Thoracic aorta (tissue), 2 donors: ENCODE measurements around the gene GALNT17. TPM values are rescaled to one million over a fixed set of nuclear protein-coding genes. Genes with fewer than 3 reads are reported as not detected.

ENCODE experiments used
- ATAC-seq: fragments of 150-250 bp; one replicate; pipeline ENCODE4 v1.8.0; 2017; ENCODE audit warnings: low read depth; ENCODE audit not compliant: insufficient number of reproducible peaks, low FRiP score
- DNase-seq: peaks from one replicate; pipeline ENCODE4 v3.0.0-alpha.2; 2020; ENCODE audit warnings: low spot score
- H3K27ac ChIP-seq, 2 donors: fragments of 200-600 bp; sonication (generic); 1 replicate in 1 of 2; 2 replicates in 1 of 2; pipeline ENCODE4 v1.5.1; 2016; ENCODE audit warnings: mild to moderate bottlenecking in 2 of 2, moderate library complexity in 2 of 2
- H3K27me3 ChIP-seq: fragments of 200-600 bp; sonication (generic); replicated peaks from 2 replicates; pipeline ENCODE4 v1.6.0; 2016; ENCODE audit warnings: mild to moderate bottlenecking; ENCODE audit not compliant: insufficient read depth
- H3K36me3 ChIP-seq: fragments of 200-600 bp; sonication (generic); one replicate; pipeline ENCODE4 v1.5.1; 2016
- H3K4me1 ChIP-seq, 2 donors: fragments of 200-600 bp; sonication (generic); 1 replicate in 1 of 2; 2 replicates in 1 of 2; pipeline versions ENCODE4 v1.5.1 to v1.6.0; 2016; ENCODE audit warnings: low read depth in 2 of 2, mild to moderate bottlenecking in 1 of 2; ENCODE audit not compliant: control insufficient read depth in 1 of 2
- H3K4me3 ChIP-seq: fragments of 200-600 bp; sonication (generic); 2 replicates; pipeline ENCODE4 v1.5.1; 2016; ENCODE audit warnings: mild to moderate bottlenecking
- H3K9me3 ChIP-seq: fragments of 200-600 bp; sonication (generic); 2 replicates; pipeline ENCODE4 v1.5.1; 2016
- total RNA-seq, 2 donors: library from RNA; depleted of rRNA; stranded (reverse); fragments of >200 nt; gene quantifications; one replicate each; pipeline versions ENCODE4 v1.1.0 to v1.2.3, GENCODE V29; 2016
- TF ChIP-seq, protein P1 (sequence below): fragments of 200-600 bp; sonication (generic); IDR thresholded peaks from one replicate; pipeline ENCODE4 v1.5.1; 2019; ENCODE audit warnings: antibody characterized with exemption

The GALNT17 gene
- total RNA-seq, 2 donors from 2014 or later: 17.6 to 20.8 TPM

DNA sequence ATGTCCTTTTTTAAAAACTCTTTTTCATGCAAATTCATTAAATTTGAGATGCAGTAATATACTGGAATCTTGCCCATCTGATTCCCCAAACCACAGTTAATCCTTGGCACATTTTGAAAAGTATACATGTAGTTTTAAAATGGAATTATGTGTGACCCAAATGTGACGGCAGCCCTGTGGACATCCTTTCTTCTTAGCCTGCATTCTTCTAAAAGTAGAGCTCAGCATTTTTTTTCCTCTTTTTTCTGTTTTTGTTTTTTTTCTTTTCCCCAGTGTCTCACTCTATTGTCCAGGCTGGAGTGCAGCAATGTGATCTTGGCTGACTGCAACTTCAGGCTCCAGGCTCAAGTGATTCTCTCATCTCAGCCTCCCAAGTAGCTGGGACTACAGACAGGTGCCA lies 338.9 kb downstream of the GALNT17 start:
- H3K9me3 ChIP-seq: no peaks in the 10 kb centered on the region
- no peak for ATAC-seq
- no peak for DNase-seq
- H3K36me3 ChIP-seq: no peaks in the 10 kb centered on the region
- TF ChIP-seq, protein P1, sequence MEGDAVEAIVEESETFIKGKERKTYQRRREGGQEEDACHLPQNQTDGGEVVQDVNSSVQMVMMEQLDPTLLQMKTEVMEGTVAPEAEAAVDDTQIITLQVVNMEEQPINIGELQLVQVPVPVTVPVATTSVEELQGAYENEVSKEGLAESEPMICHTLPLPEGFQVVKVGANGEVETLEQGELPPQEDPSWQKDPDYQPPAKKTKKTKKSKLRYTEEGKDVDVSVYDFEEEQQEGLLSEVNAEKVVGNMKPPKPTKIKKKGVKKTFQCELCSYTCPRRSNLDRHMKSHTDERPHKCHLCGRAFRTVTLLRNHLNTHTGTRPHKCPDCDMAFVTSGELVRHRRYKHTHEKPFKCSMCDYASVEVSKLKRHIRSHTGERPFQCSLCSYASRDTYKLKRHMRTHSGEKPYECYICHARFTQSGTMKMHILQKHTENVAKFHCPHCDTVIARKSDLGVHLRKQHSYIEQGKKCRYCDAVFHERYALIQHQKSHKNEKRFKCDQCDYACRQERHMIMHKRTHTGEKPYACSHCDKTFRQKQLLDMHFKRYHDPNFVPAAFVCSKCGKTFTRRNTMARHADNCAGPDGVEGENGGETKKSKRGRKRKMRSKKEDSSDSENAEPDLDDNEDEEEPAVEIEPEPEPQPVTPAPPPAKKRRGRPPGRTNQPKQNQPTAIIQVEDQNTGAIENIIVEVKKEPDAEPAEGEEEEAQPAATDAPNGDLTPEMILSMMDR: no peak
- H3K27me3 ChIP-seq: no peaks in the 10 kb centered on the region
- no peak overlapping the region for H3K4me3 ChIP-seq
- H3K4me1 ChIP-seq: no peaks in the 10 kb centered on the region
- H3K27ac ChIP-seq: no peak overlapping the region

DNA sequence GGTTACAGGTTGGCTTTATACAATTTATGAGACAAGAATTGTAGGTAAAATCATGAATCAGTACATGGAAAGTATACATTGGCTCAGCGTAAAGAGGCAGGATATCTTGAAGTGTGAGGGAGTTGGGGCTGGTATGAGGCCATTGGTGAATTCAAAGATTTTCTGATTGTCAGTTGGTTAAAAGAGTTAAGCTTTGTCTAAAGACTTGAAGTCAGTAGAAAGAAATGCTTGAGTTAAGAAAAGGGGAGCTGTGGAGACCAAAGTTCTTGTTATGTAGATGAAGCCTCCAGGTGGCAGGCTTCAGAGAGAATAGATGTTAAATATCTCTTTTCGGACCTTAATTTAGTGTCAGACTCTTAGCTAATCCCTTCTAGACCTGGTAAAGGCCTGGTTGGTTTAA lies 341.0 kb downstream of the GALNT17 start:
- DNase-seq (no peak), ATAC-seq (no peak)
- H3K27ac ChIP-seq: no peak overlapping the region
- no peaks in the 10 kb centered on the region for H3K9me3 ChIP-seq
- no peaks in the 10 kb centered on the region for H3K27me3 ChIP-seq
- H3K36me3 ChIP-seq: no peaks in the 10 kb centered on the region
- TF ChIP-seq, protein P1: no peak
- no peaks in the 10 kb centered on the region for H3K4me1 ChIP-seq
- no peak overlapping the region for H3K4me3 ChIP-seq

DNA sequence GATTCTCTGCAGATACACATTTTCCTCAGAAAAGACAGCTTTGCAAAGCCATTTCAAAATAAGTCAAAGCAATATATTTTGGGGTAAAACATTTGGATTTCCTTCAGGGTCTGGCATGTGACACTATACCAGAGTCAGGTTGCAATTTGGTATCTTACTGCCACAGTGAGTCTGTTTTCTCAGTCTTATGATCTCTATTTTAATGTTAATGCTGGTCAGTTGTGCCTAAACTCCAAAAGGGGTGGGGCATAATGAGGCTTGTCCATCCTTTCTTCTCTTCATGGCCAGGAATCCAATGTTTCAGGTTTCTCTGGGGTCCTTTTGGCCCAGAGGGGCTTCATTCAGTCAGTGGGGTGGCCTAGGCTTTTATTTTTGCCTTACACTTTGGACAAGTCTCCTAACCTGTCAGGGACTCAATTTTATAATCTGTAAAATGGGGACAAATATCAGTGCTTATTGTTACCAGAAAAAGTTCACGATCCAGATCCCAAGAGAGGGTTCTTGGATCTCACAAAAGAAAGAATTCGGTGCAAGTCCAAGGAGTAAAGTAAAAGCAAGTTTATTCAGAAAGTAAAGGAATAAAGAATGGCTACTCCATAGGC lies 341.5 kb downstream of the GALNT17 start:
- no peak for ATAC-seq

DNA sequence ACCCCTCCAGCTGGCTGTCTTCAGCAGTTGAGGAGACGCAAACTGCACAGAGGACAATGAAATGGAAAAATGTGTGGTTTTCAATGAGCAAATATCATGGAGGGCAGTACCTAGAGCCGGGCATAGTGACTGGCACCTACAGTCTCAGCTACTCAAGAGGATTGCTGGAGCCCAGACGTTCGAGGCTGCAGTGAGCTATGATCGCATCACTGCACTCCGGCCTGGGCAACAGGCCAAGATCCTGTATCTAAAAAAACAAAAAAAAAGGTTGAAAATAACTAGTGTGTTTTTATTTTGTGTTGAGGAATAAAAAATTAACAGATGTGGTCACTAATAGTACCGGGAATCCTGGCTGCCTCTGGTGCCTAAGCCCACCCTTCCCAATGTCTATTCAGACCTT lies 345.5 kb downstream of the GALNT17 start:
- peaks cover 0 to 13% of the 10 kb centered on the region in 2 donors for H3K4me1 ChIP-seq
- H3K36me3 ChIP-seq: no peaks in the 10 kb centered on the region
- H3K4me3 ChIP-seq: no peak overlapping the region
- H3K27ac ChIP-seq: no peak overlapping the region
- TF ChIP-seq, protein P1: no peak
- no peaks in the 10 kb centered on the region for H3K27me3 ChIP-seq
- DNase-seq (no peak), ATAC-seq (no peak)
- no peaks in the 10 kb centered on the region for H3K9me3 ChIP-seq

More for the DNA sequence above, 341.5 kb downstream of the GALNT17 start:
- no peaks in the 10 kb centered on the region for H3K4me1 ChIP-seq
- no peak overlapping the region for H3K27ac ChIP-seq
- H3K4me3 ChIP-seq: no peak overlapping the region
- H3K27me3 ChIP-seq: no peaks in the 10 kb centered on the region
- no peak for DNase-seq
- TF ChIP-seq, protein P1: no peak
- H3K36me3 ChIP-seq: no peaks in the 10 kb centered on the region
- no peaks in the 10 kb centered on the region for H3K9me3 ChIP-seq

DNA sequence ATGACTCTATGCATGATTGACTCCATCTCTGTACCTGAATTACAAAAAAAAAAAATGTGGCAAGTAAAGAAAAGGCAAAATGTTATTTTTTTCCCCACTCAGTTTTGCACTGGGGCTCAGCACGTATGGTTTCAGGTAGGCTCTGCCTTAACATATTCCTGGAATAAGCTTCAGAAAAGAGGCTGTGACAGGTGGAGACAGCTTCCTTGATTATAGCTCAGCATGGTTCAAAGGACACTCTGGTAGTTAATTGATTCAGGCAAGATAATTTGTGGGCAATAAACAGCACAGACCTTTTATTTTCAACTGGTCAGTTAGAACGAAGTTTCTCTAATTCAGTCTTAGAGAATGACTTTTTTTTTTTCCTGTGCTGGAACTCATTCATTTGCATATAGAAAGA lies 347.3 kb downstream of the GALNT17 start:
- ATAC-seq: no peak
- Histone ChIP-seq H3K4me1 (peaks cover 0 to 13% of the 10 kb centered on the region in 2 donors), H3K36me3 (no peaks in the 10 kb centered on the region), H3K27ac (no peak overlapping the region), H3K27me3 (no peaks in the 10 kb centered on the region), H3K9me3 (no peaks in the 10 kb centered on the region), H3K4me3 (no peak overlapping the region)
- no peak for DNase-seq
- TF ChIP-seq, protein P1: no peak
